ENCODE data around the gene TMEM91. TPM values are rescaled to one million over a fixed set of nuclear protein-coding genes. Genes with fewer than 3 reads are reported as not detected.

TMEM91 gene
- polyA plus RNA-seq, 1 of the 3 experiments (the other 2 are of a cell fraction): 5.7 TPM

GRCh38 chr19:41364524-41365391 lies 11.6 kb upstream of the TMEM91 start:
- H3K4me2 ChIP-seq: peak overlapping the region; percentile 78
- peaks cover 18% of the 10 kb centered on the region for H3F3A ChIP-seq (replicated peaks; ENCODE audit: insufficient read depth)
- peak overlapping the region; percentile 67; the same call in 1 of the 2 replicates for H2AFZ ChIP-seq (ENCODE audit: low read depth)
- 76% methylated on average over 14 of the region's 14 CpGs for WGBS (ENCODE audit: low lambda C conversion rate)
- ChIA-PET POLR2A (interaction anchor here (1.4 kb wide), 1 partner anchor 12 kb away, joined by 4 read pairs; the partner anchor contains the start of gene TGFB1), CTCF (interaction anchor here (0.8 to 1.9 kb wide), 6 partner anchors 10 to 206 kb away, joined by 3 to 7 read pairs (median 5); no protein-coding TSS in a partner anchor)
- peak; percentile 12 for DNase-seq
- H3K79me2 ChIP-seq (ENCODE audit: insufficient read depth): peaks cover 46% of the 10 kb centered on the region
- no peaks in the 10 kb centered on the region for H3K9me3 ChIP-seq
- H3K9ac ChIP-seq: peak overlapping the region; percentile 93
- H4K20me1 ChIP-seq (ENCODE audit: insufficient read depth): peaks cover 4% of the 10 kb centered on the region; the same call in 1 of the 2 replicates
- H3K36me3 ChIP-seq (replicated peaks in 1 of 2; ENCODE audit: control insufficient read depth in 1 of 2, insufficient read depth in 2 of 2, low read length in 1 of 2): peaks cover 0 to 3% of the 10 kb centered on the region in 2 experiments
- H3K27ac ChIP-seq (ENCODE audit: low read depth in 2 of 2, low read length in 1 of 2): peak overlapping the region; percentile 96 to 99
- H3K4me1 ChIP-seq (ENCODE audit: control insufficient read depth in 1 of 2, insufficient read depth in 2 of 2, low read depth in 1 of 2, low read length in 1 of 2): peaks cover 9 to 15% of the 10 kb centered on the region in 2 experiments; a peak in 3 of 4 replicates
- no peaks in the 10 kb centered on the region for H3K9me2 ChIP-seq
- no peaks in the 10 kb centered on the region for H3K27me3 ChIP-seq (ENCODE audit: insufficient read depth)
- TF ChIP-seq, protein P1, sequence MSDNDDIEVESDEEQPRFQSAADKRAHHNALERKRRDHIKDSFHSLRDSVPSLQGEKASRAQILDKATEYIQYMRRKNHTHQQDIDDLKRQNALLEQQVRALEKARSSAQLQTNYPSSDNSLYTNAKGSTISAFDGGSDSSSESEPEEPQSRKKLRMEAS (IDR thresholded peaks at IDR 0.05; ENCODE audit: low read depth): 0 out of 2 replicates have a peak, but pooled peaks have one; percentile 3
- TF ChIP-seq TAF1 (IDR thresholded peaks at IDR 0.05; ENCODE audit: borderline replicate concordance, low read depth, low read length) (no peak), CHD2 (IDR thresholded peaks at IDR 0.05; ENCODE audit: low read length, partially characterized antibody) (no peak), YY1 (IDR thresholded peaks at IDR 0.05; ENCODE audit: low read depth) (no peak), GABPA (IDR thresholded peaks at IDR 0.05; ENCODE audit: low read depth) (0 out of 2 replicates have a peak, but pooled peaks have one; percentile 6), TCF12 (IDR thresholded peaks at IDR 0.05) (no peak)
- TF ChIP-seq, protein P2, sequence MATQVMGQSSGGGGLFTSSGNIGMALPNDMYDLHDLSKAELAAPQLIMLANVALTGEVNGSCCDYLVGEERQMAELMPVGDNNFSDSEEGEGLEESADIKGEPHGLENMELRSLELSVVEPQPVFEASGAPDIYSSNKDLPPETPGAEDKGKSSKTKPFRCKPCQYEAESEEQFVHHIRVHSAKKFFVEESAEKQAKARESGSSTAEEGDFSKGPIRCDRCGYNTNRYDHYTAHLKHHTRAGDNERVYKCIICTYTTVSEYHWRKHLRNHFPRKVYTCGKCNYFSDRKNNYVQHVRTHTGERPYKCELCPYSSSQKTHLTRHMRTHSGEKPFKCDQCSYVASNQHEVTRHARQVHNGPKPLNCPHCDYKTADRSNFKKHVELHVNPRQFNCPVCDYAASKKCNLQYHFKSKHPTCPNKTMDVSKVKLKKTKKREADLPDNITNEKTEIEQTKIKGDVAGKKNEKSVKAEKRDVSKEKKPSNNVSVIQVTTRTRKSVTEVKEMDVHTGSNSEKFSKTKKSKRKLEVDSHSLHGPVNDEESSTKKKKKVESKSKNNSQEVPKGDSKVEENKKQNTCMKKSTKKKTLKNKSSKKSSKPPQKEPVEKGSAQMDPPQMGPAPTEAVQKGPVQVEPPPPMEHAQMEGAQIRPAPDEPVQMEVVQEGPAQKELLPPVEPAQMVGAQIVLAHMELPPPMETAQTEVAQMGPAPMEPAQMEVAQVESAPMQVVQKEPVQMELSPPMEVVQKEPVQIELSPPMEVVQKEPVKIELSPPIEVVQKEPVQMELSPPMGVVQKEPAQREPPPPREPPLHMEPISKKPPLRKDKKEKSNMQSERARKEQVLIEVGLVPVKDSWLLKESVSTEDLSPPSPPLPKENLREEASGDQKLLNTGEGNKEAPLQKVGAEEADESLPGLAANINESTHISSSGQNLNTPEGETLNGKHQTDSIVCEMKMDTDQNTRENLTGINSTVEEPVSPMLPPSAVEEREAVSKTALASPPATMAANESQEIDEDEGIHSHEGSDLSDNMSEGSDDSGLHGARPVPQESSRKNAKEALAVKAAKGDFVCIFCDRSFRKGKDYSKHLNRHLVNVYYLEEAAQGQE (IDR thresholded peaks at IDR 0.05; ENCODE audit: low read depth, low read length): no peak
- H3K4me3 ChIP-seq (ENCODE audit: low read depth in 2 of 2, low read length in 1 of 2): peak overlapping the region; percentile 68 to 79

DNA sequence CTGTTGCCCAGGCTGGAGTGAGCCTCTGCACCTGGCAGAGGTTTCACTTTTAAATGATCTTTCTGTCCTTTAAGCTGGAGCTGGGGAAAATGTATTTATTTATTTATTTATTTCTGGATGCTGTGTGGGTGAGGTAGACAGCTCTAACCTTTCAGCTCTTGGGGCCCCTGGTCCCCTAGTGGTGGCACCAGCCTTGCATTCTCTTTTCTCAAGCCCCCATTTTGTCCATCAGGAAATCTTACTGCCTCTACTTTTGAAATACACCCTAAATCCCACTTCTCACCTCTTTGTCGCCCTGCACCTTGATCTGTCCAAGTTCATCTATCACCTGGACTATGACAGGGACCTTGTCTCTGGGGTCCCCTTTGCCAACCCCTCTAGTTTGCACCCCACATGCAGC lies 10.2 kb upstream of the TMEM91 start:
- Histone ChIP-seq H3K9ac (no peak overlapping the region), H3K79me2 (ENCODE audit: insufficient read depth) (peaks cover 55% of the 10 kb centered on the region), H3K4me1 (ENCODE audit: control insufficient read depth in 1 of 2, insufficient read depth in 2 of 2, low read depth in 1 of 2, low read length in 1 of 2) (peaks cover 9 to 15% of the 10 kb centered on the region in 2 experiments; a peak in 3 of 4 replicates), H3K9me3 (no peaks in the 10 kb centered on the region), H3K4me2 (no peak overlapping the region), H3K27ac (ENCODE audit: low read depth in 2 of 2, low read length in 1 of 2) (peak overlapping the region in 1 of 2 experiments; percentile 87; a peak in 1 of 4 replicates), H2AFZ (ENCODE audit: low read depth) (no peak overlapping the region), H3F3A (replicated peaks; ENCODE audit: insufficient read depth) (peaks cover 18% of the 10 kb centered on the region), H4K20me1 (ENCODE audit: insufficient read depth) (peaks cover 4% of the 10 kb centered on the region; the same call in 1 of the 2 replicates), H3K36me3 (replicated peaks in 1 of 2; ENCODE audit: control insufficient read depth in 1 of 2, insufficient read depth in 2 of 2, low read length in 1 of 2) (peaks cover 0 to 3% of the 10 kb centered on the region in 2 experiments), H3K9me2 (no peaks in the 10 kb centered on the region), H3K27me3 (ENCODE audit: insufficient read depth) (no peaks in the 10 kb centered on the region), H3K4me3 (ENCODE audit: low read depth in 2 of 2, low read length in 1 of 2) (no peak overlapping the region)
- no peak for DNase-seq
- CTCF ChIA-PET: interaction anchor here (0.7 kb wide), 1 partner anchor 65 kb away, joined by 3 read pairs; no protein-coding TSS in a partner anchor
- POLR2A ChIA-PET: no interaction called here
- TF ChIP-seq TEAD4 (IDR thresholded peaks at IDR 0.05; ENCODE audit: borderline replicate concordance, insufficient read depth): no peak
- TF ChIP-seq FOSL2 (IDR thresholded peaks at IDR 0.05; ENCODE audit: borderline replicate concordance, low read depth): no peak
- TF ChIP-seq, protein P3, sequence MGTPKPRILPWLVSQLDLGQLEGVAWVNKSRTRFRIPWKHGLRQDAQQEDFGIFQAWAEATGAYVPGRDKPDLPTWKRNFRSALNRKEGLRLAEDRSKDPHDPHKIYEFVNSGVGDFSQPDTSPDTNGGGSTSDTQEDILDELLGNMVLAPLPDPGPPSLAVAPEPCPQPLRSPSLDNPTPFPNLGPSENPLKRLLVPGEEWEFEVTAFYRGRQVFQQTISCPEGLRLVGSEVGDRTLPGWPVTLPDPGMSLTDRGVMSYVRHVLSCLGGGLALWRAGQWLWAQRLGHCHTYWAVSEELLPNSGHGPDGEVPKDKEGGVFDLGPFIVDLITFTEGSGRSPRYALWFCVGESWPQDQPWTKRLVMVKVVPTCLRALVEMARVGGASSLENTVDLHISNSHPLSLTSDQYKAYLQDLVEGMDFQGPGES (IDR thresholded peaks at IDR 0.05; ENCODE audit: low read depth, low read length): no peak
- no peak for TF ChIP-seq FOXM1 (IDR thresholded peaks at IDR 0.05; ENCODE audit: low read depth)
- no peak for TF ChIP-seq NFIC (IDR thresholded peaks at IDR 0.05; ENCODE audit: borderline replicate concordance)
- TF ChIP-seq, protein P4, sequence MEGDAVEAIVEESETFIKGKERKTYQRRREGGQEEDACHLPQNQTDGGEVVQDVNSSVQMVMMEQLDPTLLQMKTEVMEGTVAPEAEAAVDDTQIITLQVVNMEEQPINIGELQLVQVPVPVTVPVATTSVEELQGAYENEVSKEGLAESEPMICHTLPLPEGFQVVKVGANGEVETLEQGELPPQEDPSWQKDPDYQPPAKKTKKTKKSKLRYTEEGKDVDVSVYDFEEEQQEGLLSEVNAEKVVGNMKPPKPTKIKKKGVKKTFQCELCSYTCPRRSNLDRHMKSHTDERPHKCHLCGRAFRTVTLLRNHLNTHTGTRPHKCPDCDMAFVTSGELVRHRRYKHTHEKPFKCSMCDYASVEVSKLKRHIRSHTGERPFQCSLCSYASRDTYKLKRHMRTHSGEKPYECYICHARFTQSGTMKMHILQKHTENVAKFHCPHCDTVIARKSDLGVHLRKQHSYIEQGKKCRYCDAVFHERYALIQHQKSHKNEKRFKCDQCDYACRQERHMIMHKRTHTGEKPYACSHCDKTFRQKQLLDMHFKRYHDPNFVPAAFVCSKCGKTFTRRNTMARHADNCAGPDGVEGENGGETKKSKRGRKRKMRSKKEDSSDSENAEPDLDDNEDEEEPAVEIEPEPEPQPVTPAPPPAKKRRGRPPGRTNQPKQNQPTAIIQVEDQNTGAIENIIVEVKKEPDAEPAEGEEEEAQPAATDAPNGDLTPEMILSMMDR (IDR thresholded peaks at IDR 0.05): peak; percentile 34; the same call in 1 of the 2 replicates
- TF ChIP-seq, protein P5, sequence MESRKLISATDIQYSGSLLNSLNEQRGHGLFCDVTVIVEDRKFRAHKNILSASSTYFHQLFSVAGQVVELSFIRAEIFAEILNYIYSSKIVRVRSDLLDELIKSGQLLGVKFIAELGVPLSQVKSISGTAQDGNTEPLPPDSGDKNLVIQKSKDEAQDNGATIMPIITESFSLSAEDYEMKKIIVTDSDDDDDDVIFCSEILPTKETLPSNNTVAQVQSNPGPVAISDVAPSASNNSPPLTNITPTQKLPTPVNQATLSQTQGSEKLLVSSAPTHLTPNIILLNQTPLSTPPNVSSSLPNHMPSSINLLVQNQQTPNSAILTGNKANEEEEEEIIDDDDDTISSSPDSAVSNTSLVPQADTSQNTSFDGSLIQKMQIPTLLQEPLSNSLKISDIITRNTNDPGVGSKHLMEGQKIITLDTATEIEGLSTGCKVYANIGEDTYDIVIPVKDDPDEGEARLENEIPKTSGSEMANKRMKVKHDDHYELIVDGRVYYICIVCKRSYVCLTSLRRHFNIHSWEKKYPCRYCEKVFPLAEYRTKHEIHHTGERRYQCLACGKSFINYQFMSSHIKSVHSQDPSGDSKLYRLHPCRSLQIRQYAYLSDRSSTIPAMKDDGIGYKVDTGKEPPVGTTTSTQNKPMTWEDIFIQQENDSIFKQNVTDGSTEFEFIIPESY (IDR thresholded peaks at IDR 0.05; ENCODE audit: borderline replicate concordance, low read depth): no peak
- TF ChIP-seq JUND (IDR thresholded peaks at IDR 0.05): no peak
- 100% methylated on average over 1 of the region's 1 CpG for WGBS (ENCODE audit: low lambda C conversion rate)

All from SK-N-SH (cell line).